H1 (cell line): ENCODE results near the gene CAPNS1. TPM values are rescaled to one million over a fixed set of nuclear protein-coding genes. Genes with fewer than 3 reads are reported as not detected.

Experiments used
- BACH1 ChIP-seq: IDR thresholded peaks from 2 replicates; pipeline ENCODE4 v1.6.1; 2012; ENCODE audit warnings: low read length, improper control_type of control experiment
- E2F6 ChIP-seq: IDR thresholded peaks from 2 replicates; pipeline ENCODE4 v1.6.1; 2012; ENCODE audit warnings: inconsistent platforms
- EZH2 ChIP-seq: fragments of 200-600 bp; sonication (generic); IDR thresholded peaks from 2 replicates; pipeline ENCODE4 v1.7.1; 2012; ENCODE audit warnings: low read depth, mild to moderate bottlenecking, moderate library complexity, low read length, inconsistent platforms; ENCODE audit not compliant: severe bottlenecking
- GTF2F1 ChIP-seq: IDR thresholded peaks from 2 replicates; pipeline ENCODE4 v1.6.1; 2012; ENCODE audit warnings: low read depth, low read length, improper control_type of control experiment, borderline replicate concordance
- HDAC2 ChIP-seq, 2 experiments: fragments of 300-600 bp in 1 of 2; sonication (generic) in 1 of 2; IDR thresholded peaks; 2 replicates each; pipeline ENCODE4 v1.6.1; 2011 to 2012; ENCODE audit warnings: low read depth in 2 of 2, low read length in 2 of 2, mild to moderate bottlenecking in 2 of 2, moderate library complexity in 2 of 2, borderline replicate concordance in 1 of 2, inconsistent platforms in 1 of 2
- NRF1 ChIP-seq: IDR thresholded peaks from 2 replicates; pipeline ENCODE4 v1.6.1; 2011; ENCODE audit warnings: mild to moderate bottlenecking, low read depth, low read length, improper control_type of control experiment
- TAF1 ChIP-seq: IDR thresholded peaks from 2 replicates; pipeline ENCODE4 v1.6.1; 2011; ENCODE audit warnings: mild to moderate bottlenecking, low read depth, low read length
- polyA plus RNA-seq, 7 experiments: library from polyadenylated mRNA; depleted of rRNA in 3 of 7; stranded (reverse) in 5 of 7; unstranded in 2 of 7; fragments of >200 nt in 5 of 7; fragments of 200-250 nt in 2 of 7; gene quantifications; 1 replicate in 5 of 7; 2 replicates in 1 of 7; 4 replicates in 1 of 7; pipeline versions ENCODE4 v1.2.1 to v1.2.3, GENCODE V29; 2011 to 2013; ENCODE audit warnings: missing spikeins in 2 of 7, mixed read lengths in 2 of 7
- total RNA-seq: library from RNA; stranded (reverse); fragmentation: NEBNext Ultra II Directional; extraction: Animal tissue kit (Norgen Biotek cat#: 25700); gene quantifications from 2 replicates; pipeline ENCODE4 v1.2.1, GENCODE V29; 2021

Gene CAPNS1
- total and polyA plus RNA-seq, 2 of the 8 experiments (the other 6 are each of a cell fraction or from before 2014, with no cell fraction given): 382 to 438 TPM

- no peak for TF ChIP-seq TAF1
- TF ChIP-seq HDAC2 (IDR thresholded peaks at IDR 0.05; ENCODE audit: borderline replicate concordance in 1 of 2, low read depth in 2 of 2, low read length in 2 of 2): no peak
- TF ChIP-seq NRF1: no peak
- no peak for TF ChIP-seq EZH2
- TF ChIP-seq GTF2F1: no peak
- TF ChIP-seq E2F6: no peak
- TF ChIP-seq BACH1: no peak
- TF ChIP-seq, all 59 proteins: peak for 0
These were observed 33.4 kb upstream of the CAPNS1 start (continued) for GRCh38 chr19:36106441-36106840.
